ENCODE data around the gene DPP6. TPM values are rescaled to one million over a fixed set of nuclear protein-coding genes. Genes with fewer than 3 reads are reported as not detected.

Gene DPP6
- total RNA-seq, 4 donors from 2014 or later, result 13.4 to 33.2 (median 26.8) TPM

DNA sequence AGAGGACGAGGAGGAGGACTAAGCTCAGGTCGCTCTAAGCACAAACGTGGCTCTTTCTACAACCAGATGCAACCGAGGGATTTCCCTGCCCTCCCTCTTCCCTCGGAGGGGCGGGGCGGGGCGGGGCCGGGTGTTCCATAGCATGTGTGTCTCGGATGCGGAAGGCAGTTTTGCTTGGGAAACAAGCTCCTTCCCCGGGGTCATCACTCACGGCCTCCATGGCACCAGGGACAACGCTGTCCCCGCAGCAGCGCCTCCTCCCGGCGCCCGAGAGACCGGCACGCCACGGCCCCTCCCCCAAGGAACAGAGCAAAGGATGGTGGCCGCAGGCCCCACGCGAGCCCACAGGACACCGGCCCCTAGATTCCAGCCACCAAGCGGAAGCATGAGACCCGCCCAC, 840.3 kb downstream of the DPP6 start:
- Histone ChIP-seq H3K4me1 (no peaks in the 10 kb centered on the region), H3K27ac (replicated peaks in 1 of 4) (no peak overlapping the region), H3K4me3 (no peak overlapping the region), H3K36me3 (no peaks in the 10 kb centered on the region), H3K9me3 (no peaks in the 10 kb centered on the region), H3K27me3 (peaks cover 0 to 29% (median 0%) of the 10 kb centered on the region in 4 donors)
- 51% methylated on average over 21 of the region's 28 CpGs for WGBS
- intact Hi-C loops (cut with DNase I), result no loop called here
- no peak for DNase-seq (ENCODE audit: extremely low spot score)
- no peak for TF ChIP-seq EP300 (IDR thresholded peaks at IDR 0.05)
- TF ChIP-seq POLR2A (IDR thresholded peaks at IDR 0.05; ENCODE audit: low read depth), result no peak
- TF ChIP-seq, protein P1, sequence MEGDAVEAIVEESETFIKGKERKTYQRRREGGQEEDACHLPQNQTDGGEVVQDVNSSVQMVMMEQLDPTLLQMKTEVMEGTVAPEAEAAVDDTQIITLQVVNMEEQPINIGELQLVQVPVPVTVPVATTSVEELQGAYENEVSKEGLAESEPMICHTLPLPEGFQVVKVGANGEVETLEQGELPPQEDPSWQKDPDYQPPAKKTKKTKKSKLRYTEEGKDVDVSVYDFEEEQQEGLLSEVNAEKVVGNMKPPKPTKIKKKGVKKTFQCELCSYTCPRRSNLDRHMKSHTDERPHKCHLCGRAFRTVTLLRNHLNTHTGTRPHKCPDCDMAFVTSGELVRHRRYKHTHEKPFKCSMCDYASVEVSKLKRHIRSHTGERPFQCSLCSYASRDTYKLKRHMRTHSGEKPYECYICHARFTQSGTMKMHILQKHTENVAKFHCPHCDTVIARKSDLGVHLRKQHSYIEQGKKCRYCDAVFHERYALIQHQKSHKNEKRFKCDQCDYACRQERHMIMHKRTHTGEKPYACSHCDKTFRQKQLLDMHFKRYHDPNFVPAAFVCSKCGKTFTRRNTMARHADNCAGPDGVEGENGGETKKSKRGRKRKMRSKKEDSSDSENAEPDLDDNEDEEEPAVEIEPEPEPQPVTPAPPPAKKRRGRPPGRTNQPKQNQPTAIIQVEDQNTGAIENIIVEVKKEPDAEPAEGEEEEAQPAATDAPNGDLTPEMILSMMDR (IDR thresholded peaks at IDR 0.05), result no peak
- no peak for TF ChIP-seq POLR2AphosphoS5 (IDR thresholded peaks at IDR 0.05)

DNA sequence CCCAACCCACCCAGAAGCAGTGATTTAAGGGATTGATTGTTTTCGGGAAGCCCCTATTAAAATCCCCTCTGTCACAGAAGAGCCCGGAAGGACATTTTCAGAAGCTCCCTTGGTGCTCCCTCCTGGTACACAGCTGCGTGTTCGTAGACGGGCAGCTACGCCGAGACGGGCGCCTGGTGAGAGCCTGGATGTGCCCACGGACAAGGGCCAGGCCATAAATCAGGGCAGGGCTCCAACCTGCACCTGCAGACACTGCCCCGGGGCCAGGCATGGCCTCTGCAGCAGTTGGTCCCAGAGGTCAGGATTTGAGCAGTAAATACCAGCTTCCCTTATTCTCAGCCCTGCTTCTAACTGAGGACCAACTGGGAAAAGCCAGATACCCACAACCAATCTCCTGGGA, 843.9 kb downstream of the DPP6 start:
- H3K9me3 ChIP-seq, result no peaks in the 10 kb centered on the region
- no peak for TF ChIP-seq POLR2AphosphoS5 (IDR thresholded peaks at IDR 0.05)
- TF ChIP-seq POLR2A (IDR thresholded peaks at IDR 0.05; ENCODE audit: low read depth), result no peak
- TF ChIP-seq, protein P1 (IDR thresholded peaks at IDR 0.05), result no peak
- no peak for TF ChIP-seq EP300 (IDR thresholded peaks at IDR 0.05)

DNA sequence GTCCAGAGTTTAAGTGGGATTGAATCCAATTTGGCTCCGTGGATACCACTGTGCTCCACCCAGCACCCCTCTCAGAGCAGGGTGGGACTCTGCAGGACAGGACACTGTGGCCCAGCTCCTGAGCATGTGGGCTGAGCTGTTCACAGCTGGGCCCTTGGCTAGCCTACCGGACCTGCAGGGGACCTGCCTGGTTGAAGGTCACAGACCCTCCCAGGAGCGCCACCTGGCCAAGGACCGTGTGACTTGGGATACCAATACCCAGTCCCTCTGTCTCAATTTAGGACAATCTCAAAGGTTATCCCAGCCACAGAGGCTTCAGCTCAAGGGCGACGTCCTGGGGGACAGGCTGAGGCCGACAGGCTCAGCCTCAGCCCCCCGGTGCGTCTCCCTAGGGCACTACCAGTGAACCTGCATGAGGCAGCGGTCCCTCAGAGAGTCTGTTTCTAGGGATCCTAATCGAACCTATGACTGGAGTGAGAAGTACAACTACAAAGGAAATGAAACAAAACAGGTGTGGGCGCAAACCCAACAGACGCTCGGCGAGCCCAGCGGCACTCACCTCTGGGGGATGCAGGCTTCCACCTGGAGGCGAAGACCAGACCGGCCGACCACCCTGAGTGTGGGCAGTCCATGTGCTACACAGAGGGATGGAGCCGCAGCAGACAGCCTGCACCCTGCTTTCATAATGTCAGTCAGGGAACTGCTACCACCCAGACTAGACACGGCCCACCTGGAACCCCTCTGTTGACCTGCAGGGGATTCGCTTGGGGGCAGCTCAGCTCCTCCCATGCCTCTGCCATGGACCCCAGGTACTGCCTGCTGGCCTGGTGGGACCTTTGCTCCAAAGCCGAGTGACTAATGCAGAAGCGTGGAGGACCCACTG, 847.0 kb downstream of the DPP6 start:
- Histone ChIP-seq H3K27me3 (peaks cover 0 to 40% (median 0%) of the 10 kb centered on the region in 4 donors), H3K4me1 (no peaks in the 10 kb centered on the region), H3K27ac (replicated peaks in 1 of 4) (no peak overlapping the region), H3K9me3 (no peaks in the 10 kb centered on the region), H3K4me3 (no peak overlapping the region), H3K36me3 (no peaks in the 10 kb centered on the region)
- intact Hi-C loops (cut with DNase I), result no loop called here
- no peak for DNase-seq (ENCODE audit: extremely low spot score)
- WGBS, result 77% methylated on average over 13 of the region's 24 CpGs
- TF ChIP-seq POLR2A (IDR thresholded peaks at IDR 0.05; ENCODE audit: low read depth), result no peak
- TF ChIP-seq EP300 (IDR thresholded peaks at IDR 0.05), result no peak
- TF ChIP-seq, protein P1 (IDR thresholded peaks at IDR 0.05), result no peak
- TF ChIP-seq POLR2AphosphoS5 (IDR thresholded peaks at IDR 0.05), result no peak

More for the DNA sequence above, 843.9 kb downstream of the DPP6 start:
- Histone ChIP-seq H3K4me1 (no peaks in the 10 kb centered on the region), H3K27me3 (peaks cover 0 to 45% (median 0%) of the 10 kb centered on the region in 4 donors), H3K4me3 (no peak overlapping the region), H3K27ac (replicated peaks in 1 of 4) (no peak overlapping the region), H3K36me3 (no peaks in the 10 kb centered on the region)
- 88% methylated on average over 3 of the region's 11 CpGs for WGBS
- no peak for DNase-seq (ENCODE audit: extremely low spot score)
- intact Hi-C loops (cut with DNase I), result no loop called here

DNA sequence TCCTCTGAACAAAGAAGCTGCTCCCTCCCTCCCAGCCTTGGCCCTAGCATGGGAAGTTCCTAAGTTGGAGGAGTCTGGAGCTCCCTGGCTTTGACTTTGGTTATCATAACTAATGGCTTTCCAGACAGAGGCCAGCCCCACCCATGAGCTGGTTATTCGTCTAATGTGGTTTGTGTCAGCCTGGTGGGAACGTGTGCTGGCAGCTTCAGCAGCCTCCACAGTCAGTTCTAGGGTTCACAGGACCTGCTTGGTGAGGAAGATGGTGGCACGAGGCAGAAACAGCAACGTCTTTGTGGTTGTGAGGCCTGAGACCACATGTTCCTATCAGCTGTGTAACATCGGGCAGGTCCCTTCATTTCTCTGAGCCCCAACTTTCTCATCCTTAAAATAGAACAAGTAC, 847.7 kb downstream of the DPP6 start:
- Histone ChIP-seq H3K36me3 (no peaks in the 10 kb centered on the region), H3K27me3 (peaks cover 0 to 40% (median 0%) of the 10 kb centered on the region in 4 donors), H3K9me3 (no peaks in the 10 kb centered on the region), H3K4me3 (no peak overlapping the region), H3K4me1 (no peaks in the 10 kb centered on the region), H3K27ac (replicated peaks in 1 of 4) (no peak overlapping the region)
- DNase-seq (ENCODE audit: extremely low spot score), result no peak
- TF ChIP-seq POLR2A (IDR thresholded peaks at IDR 0.05; ENCODE audit: low read depth) (no peak), POLR2AphosphoS5 (IDR thresholded peaks at IDR 0.05) (no peak), EP300 (IDR thresholded peaks at IDR 0.05) (no peak)
- TF ChIP-seq, protein P1 (IDR thresholded peaks at IDR 0.05), result no peak
- WGBS, result 74% methylated on average over 4 of the region's 5 CpGs
- intact Hi-C loops (cut with DNase I), result no loop called here
